ENCODE results near the gene LTBP2.
"Not testable (repeated sequence)": the region's sequence is repeated elsewhere in the genome, so short reads cannot be mapped to it uniquely, and the experiment has no call there.

LTBP2 gene

GRCh38 chr14:74474376-74474775 is 137.7 kb downstream of the LTBP2 start:
- DNase-seq = no peak

GRCh38 chr14:74472601-74473000 is 139.4 kb downstream of the LTBP2 start:
- DNase-seq = no peak

GRCh38 chr14:74469548-74470518 is 142.2 kb downstream of the LTBP2 start:
- no peak for DNase-seq

- DNase-seq = no peak
These were observed 143.5 kb downstream of the LTBP2 start for GRCh38 chr14:74468513-74468912.

- no peak for DNase-seq
These were observed 146.7 kb downstream of the LTBP2 start for GRCh38 chr14:74465335-74465734.

- no peak for DNase-seq
These were observed 147.3 kb downstream of the LTBP2 start for GRCh38 chr14:74464785-74465184.

- no peak for DNase-seq
These were observed 148.3 kb downstream of the LTBP2 start for GRCh38 chr14:74463697-74464096.

GRCh38 chr14:74462993-74463392 is 149.0 kb downstream of the LTBP2 start:
- no peak for DNase-seq

- no peak for DNase-seq
These were observed 152.1 kb downstream of the LTBP2 start for GRCh38 chr14:74459976-74460375.

GRCh38 chr14:74459289-74459946 is 152.6 kb downstream of the LTBP2 start:
- DNase-seq = no peak

- DNase-seq = no peak
These were observed 154.5 kb downstream of the LTBP2 start for GRCh38 chr14:74457565-74457895.

- no peak for DNase-seq
These were observed 155.1 kb downstream of the LTBP2 start for GRCh38 chr14:74456684-74457564.

- not testable (repeated sequence) for DNase-seq
These were observed 157.6 kb downstream of the LTBP2 start for GRCh38 chr14:74454397-74454796.

Data from NCI-H1105 treated with DMSO at 0.1 percent for 48 hours (cell line).